Activated T-helper 1 cell treated with Interleukin-2 at 50 U/mL for 16 hours (primary cell): ENCODE measurements around the gene INS.

Experiments
- DNase-seq: peaks from one replicate; pipeline ENCODE4 v3.0.0-alpha.2; 2020; ENCODE audit warnings: low read depth

The INS gene

GRCh38 chr11:2114430-2115241 lies 46.4 kb downstream of the INS start:
- no peak for DNase-seq

- DNase-seq: no peak
Observed at GRCh38 chr11:2113776-2114175, 47.2 kb downstream of the INS start.

GRCh38 chr11:2110521-2110920 lies 50.5 kb downstream of the INS start:
- DNase-seq: no peak
